GM18951 (cell line): Measurements from ENCODE around the gene NID1.

Experiments used
- POLR2A ChIP-seq: IDR thresholded peaks from 4 replicates; pipeline ENCODE4 v1.6.1; 2011; ENCODE audit warnings: mild to moderate bottlenecking; ENCODE audit not compliant: insufficient read length, insufficient read depth; ENCODE audit errors: extremely low read depth
- in situ Hi-C: fragments of 300-500 bp; cut with MboI; formaldehyde crosslinking; loops from one replicate; pipeline ENCODE4 v1.12.0; 2022; ENCODE audit warnings: low sequenced_read_pairs, mixed read lengths, inconsistent platforms; ENCODE audit not compliant: unreplicated experiment

NID1 gene

DNA sequence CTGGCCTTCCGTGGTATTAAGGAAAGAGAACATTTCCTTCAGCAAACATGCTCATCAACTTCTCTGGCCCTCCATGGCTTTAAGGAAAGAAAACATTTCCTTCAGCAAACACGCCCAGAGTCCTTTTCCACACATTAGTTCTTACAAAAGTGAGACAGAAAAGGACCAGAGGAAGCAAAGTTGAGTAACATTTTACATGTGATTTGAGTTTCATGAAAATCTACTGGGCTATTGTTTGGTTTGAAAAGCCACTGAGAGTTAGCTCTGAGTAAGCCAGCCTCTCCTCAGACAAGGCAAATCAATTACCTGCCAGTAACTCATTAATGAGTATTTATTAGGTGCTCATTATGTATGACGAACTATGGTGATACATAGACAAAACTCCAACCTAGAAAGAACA, 78.0 kb downstream of the NID1 start:
- in situ Hi-C loops, result no loop called here
- no peak for TF ChIP-seq POLR2A

DNA sequence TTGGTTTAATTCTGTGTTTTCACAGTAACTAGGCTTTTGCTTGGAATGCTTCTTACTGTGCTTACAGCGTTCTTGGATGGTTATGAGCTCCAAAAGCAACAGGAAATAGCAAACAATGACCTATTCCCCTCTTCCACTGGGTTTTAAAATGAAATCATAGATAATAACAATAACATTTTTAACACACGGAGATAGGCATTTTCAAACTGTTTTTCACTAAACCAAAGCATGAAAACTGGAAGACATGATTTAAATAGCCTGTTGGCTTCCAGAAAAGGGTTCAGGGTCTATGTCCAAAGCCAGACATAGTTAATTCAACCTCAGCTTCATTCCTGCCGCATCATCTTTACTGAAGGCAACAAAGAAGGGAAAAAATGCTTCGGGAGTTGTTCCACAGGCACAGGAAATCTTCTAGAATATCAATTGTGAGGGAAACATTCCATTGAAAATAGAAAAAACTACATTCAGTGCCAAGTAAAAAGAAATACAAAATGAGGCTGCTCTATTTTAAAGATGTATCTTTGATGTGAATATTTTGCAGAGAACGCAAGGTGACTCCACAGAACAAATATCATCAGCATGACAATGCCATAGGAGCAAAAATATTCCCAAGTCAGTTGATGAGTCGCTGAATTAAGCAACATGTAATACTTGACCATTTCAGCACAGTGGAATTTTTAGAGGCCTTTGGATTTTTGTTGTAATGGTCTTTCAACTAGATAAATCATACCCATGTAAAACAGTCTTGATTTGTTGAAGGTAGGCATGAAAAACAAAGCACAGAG, 80.7 kb downstream of the NID1 start:
- in situ Hi-C loops, result no loop called here
- no peak for TF ChIP-seq POLR2A

GRCh38 chr1:235980976-235981375, 83.9 kb downstream of the NID1 start:
- TF ChIP-seq POLR2A, result no peak
- in situ Hi-C loops, result no loop called here

DNA sequence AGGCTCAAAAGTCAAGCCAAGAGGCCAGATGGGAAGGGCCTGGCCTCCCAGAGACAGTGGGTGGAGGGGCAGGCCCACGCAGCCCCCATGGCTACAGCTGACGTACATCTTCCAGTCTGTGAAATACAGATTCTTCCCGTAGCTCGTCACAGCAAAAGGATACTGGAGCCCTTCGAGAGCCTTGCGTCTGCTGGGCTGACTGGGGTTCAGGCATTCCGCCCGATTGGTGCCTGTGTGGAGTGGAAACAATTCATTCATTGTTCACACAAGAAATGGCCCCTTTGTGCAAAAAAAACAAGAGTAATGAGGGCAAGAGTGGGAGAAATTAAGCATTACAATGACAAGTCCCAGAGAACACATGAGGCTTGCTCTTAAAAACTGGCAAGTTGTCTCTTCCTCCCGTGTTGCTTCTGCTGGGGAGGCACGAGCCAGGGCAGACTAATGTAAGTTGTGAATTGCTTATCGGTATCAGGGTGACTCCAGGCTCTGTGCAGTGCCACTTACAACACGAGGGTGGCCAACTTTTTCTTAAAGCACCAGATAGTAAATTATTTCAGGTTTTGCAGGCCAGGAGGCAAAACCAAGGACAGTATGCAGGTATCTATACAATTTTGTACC, 85.1 kb downstream of the NID1 start:
- in situ Hi-C loops, result no loop called here

DNA sequence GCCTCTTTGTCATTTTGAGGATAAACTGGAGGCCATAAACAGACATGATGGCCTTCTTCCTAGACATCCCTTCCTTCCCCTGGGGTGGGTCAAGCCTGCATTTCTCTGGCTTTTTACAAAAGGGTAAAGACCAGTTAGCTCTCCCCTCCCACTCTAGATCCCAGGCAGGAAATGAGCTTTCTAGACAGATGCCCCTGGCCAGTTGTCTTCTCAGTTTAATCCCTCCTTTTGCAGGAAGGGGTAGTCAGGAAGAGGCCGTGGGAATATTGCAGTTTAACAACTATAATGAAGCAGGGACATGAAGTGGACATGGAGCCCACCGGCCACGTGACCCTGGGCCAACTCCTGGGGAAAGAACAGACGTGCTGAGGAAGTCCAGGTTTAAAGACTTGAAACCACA, 85.7 kb downstream of the NID1 start:
- in situ Hi-C loops, result no loop called here
- TF ChIP-seq POLR2A, result no peak

More for the DNA sequence above, 85.1 kb downstream of the NID1 start:
- no peak for TF ChIP-seq POLR2A

DNA sequence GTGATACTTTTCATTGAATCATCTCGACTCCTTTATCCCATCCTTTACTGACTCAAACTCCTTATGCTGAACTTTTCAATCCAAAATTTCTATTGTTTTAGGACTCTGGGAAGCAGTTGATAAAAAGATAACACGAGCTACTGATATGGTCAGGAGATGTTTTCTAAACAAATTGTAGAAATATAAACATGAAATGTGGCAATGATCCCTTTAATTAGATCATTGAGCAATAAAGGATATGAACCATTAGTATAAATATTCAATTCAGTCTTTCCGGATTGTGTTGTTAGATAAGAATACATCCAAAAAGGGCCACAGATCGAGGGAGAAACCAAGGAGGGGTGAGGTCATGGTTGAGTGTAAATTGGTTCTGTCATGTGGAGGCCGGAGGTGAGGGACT, 88.4 kb downstream of the NID1 start:
- TF ChIP-seq POLR2A, result no peak
- in situ Hi-C loops, result no loop called here

DNA sequence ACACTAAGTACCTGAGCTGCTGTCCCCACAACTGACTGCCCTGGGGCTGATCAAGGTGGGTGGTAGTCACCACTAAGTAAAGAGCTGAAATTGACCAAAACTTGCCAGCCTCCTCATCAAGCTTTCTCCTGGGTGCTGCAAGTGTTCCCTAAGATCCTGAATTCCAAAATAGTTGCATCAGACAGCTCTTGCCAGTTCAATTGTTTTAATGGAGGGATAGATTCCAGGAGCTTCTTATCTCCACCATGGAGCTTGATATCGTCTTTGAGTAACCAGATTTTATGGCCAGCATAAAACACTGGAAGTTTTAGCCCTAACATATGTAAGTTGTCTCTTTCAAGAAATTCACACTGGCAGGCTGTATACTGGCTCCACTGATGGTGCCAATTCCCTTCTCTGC, 90.3 kb downstream of the NID1 start:
- TF ChIP-seq POLR2A, result no peak
- in situ Hi-C loops, result loop anchor here (25.0 kb wide), 1 partner anchor 462 kb away; the partner anchor contains the start of gene B3GALNT2

DNA sequence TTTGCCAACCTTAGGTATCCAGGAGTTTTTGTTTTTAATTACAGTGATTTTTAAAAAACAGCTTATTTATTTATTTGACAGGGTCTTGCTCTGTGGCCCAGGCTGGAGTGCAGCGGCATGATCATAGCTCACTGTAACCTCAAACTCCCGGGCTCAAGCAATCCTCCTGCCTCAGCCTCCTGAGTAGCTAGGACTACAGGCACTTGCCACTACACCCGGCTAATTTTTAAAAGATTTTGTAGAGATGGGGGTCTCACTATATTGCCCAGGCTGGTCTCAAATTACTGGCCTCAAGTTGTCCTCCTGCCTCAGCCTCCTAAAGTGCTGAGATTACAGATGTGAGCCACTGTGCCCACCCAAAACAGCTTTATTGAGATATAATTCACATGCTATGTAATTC, 92.2 kb downstream of the NID1 start:
- in situ Hi-C loops, result loop anchor here (25.0 kb wide), 1 partner anchor 460 kb away; the partner anchor contains the start of gene B3GALNT2

GRCh38 chr1:235972311-235972689, 92.6 kb downstream of the NID1 start:
- no peak for TF ChIP-seq POLR2A
- in situ Hi-C loops, result loop anchor here (25.0 kb wide), 1 partner anchor 460 kb away; the partner anchor contains the start of gene B3GALNT2

DNA sequence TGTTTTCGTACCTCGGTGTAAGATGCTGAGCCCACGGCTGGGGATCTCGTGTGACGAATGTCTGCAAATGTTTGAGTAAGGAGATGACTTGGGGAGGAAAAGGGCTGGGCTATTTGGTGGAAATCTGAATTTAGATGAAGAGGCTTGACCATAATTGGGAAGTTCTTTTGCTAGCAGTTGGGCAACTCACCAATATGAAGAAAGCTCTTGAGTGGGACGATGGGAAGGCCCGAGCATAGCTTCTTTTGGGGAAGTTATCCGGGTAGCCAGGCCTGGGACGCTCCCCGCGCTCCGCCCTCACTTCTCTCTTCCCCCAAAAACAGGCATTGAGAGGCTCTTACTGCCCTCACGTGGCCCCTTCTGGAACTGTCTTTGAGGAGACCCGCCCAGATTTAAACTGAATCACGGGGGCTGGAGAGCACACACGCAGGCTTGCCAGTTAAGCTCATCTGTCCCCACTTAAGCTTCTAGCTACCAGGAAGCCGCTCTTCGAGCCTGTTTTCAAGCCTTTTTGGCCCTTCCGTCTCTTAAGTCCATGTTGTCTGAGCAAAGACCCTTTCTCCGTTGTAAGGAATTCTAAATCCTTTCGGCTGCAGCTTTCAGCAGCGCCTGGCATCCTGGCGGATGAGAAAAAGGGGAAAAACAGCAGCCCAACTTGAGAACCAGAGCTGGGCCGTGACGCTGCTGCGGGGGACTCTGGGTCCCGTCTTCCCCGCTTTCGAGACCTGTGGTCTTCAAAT, 93.1 kb downstream of the NID1 start:
- in situ Hi-C loops, result loop anchor here (25.0 kb wide), 1 partner anchor 459 kb away; the partner anchor contains the start of gene B3GALNT2
- peak; percentile 57 for TF ChIP-seq POLR2A

- in situ Hi-C loops, result loop anchor here (25.0 kb wide), 1 partner anchor 459 kb away; the partner anchor contains the start of gene B3GALNT2
- TF ChIP-seq POLR2A, result no peak
Observed at GRCh38 chr1:235971020-235971419, 93.9 kb downstream of the NID1 start.

- in situ Hi-C loops, result loop anchor here (25.0 kb wide), 1 partner anchor 457 kb away; the partner anchor contains the start of gene B3GALNT2
- TF ChIP-seq POLR2A, result no peak
Observed at GRCh38 chr1:235968831-235969230, 96.1 kb downstream of the NID1 start.

DNA sequence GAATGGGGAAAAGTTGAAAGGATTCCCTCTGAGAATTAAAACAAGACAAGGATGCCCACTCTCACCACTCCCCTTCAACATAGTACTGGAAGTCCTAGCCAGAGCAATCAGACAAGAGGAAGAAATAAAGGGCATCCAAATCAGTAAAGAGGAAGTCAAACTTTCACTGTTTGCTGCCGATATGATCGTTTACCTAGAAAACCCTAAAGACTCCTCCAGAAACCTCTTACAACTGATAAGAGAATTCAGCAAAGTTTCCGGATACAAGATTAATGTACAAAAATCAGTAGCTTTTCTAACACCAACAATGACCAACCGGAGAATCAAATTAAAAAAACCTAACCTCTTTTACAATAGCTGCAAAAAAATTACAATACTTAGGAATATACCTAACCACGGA, 98.8 kb downstream of the NID1 start:
- in situ Hi-C loops, result loop anchor here (25.0 kb wide), 1 partner anchor 454 kb away; the partner anchor contains the start of gene B3GALNT2
